Measurements from ENCODE around the gene C14orf39.

DNA sequence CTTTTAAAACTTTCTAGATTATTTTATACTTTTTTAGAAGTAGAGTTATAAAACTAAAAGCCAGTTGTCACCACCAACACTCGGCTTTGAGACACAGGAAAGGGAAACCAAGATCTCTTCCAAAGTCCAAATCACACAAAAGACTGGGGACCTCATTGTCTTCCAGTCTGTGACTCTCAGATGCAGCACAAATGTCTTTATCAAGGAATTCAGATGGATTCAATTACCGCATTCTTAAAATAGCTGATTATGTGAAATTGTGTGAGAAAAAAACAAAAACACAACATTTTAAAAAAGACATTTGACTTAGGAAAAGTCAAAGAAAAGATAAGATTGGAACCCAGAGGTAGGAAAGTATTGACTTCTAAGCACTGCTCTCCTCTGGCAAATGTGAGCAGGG lies 19.6 kb upstream of the C14orf39 start:
- TF ChIP-seq, protein P1, sequence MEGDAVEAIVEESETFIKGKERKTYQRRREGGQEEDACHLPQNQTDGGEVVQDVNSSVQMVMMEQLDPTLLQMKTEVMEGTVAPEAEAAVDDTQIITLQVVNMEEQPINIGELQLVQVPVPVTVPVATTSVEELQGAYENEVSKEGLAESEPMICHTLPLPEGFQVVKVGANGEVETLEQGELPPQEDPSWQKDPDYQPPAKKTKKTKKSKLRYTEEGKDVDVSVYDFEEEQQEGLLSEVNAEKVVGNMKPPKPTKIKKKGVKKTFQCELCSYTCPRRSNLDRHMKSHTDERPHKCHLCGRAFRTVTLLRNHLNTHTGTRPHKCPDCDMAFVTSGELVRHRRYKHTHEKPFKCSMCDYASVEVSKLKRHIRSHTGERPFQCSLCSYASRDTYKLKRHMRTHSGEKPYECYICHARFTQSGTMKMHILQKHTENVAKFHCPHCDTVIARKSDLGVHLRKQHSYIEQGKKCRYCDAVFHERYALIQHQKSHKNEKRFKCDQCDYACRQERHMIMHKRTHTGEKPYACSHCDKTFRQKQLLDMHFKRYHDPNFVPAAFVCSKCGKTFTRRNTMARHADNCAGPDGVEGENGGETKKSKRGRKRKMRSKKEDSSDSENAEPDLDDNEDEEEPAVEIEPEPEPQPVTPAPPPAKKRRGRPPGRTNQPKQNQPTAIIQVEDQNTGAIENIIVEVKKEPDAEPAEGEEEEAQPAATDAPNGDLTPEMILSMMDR (conservative IDR thresholded peaks at IDR 0.05; ENCODE audit: low read length), result no peak
- TF ChIP-seq EZH2phosphoT487 (IDR thresholded peaks at IDR 0.05; ENCODE audit: borderline replicate concordance), result no peak

Measured in Loucy (cell line).